Subcutaneous adipose tissue (tissue), 4 donors: Measurements from ENCODE around the gene CENPN. TPM values are rescaled to one million over a fixed set of nuclear protein-coding genes. Genes with fewer than 3 reads are reported as not detected.

Source experiments
- total RNA-seq, 4 donors: library from RNA; depleted of rRNA; stranded (reverse); fragments of >200 nt; gene quantifications; one replicate each; pipeline ENCODE4 v1.1.0, GENCODE V29; 2016
- TF ChIP-seq, protein P1 (sequence below): fragments of 450-650 bp; IDR thresholded peaks from one replicate; pipeline ENCODE4 v1.5.1; 2016; ENCODE audit warnings: low read depth, mild to moderate bottlenecking, control low read depth, antibody characterized with exemption, moderate library complexity

Gene CENPN
- total RNA-seq, 4 donors from 2014 or later: 4.9 to 9.1 (median 6.7) TPM

DNA sequence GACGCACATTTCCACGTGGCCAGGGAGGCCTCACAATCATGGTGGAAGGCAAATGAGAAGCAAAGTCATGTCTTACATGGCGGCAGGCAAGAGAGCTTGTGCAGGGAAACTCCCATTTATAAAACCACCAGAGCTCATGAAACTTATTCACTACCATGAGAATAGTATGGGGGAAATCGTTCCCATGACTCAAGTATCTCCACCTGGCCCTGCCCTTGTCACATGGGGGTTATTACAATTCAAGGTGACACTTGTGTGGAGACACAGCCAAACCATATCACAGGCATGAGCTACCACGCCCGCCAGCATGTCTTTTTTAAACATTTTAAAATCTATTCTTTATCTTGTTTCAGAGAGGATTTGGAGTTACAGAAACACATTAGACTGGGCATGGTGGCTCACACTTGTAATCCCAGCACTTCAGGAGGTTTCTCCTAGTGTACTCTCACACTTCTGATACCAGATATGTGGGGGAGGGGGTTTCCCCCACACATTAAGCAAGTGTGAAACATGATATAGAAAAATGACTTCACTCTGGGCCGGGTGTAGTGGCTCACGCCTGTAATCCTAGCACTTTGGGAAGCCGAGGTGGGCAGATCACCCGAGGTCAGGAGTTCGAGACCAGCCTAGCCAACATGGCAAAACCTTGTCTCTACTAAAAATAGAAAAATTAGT is 23.1 kb downstream of the CENPN start:
- TF ChIP-seq, protein P1, sequence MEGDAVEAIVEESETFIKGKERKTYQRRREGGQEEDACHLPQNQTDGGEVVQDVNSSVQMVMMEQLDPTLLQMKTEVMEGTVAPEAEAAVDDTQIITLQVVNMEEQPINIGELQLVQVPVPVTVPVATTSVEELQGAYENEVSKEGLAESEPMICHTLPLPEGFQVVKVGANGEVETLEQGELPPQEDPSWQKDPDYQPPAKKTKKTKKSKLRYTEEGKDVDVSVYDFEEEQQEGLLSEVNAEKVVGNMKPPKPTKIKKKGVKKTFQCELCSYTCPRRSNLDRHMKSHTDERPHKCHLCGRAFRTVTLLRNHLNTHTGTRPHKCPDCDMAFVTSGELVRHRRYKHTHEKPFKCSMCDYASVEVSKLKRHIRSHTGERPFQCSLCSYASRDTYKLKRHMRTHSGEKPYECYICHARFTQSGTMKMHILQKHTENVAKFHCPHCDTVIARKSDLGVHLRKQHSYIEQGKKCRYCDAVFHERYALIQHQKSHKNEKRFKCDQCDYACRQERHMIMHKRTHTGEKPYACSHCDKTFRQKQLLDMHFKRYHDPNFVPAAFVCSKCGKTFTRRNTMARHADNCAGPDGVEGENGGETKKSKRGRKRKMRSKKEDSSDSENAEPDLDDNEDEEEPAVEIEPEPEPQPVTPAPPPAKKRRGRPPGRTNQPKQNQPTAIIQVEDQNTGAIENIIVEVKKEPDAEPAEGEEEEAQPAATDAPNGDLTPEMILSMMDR: no peak

DNA sequence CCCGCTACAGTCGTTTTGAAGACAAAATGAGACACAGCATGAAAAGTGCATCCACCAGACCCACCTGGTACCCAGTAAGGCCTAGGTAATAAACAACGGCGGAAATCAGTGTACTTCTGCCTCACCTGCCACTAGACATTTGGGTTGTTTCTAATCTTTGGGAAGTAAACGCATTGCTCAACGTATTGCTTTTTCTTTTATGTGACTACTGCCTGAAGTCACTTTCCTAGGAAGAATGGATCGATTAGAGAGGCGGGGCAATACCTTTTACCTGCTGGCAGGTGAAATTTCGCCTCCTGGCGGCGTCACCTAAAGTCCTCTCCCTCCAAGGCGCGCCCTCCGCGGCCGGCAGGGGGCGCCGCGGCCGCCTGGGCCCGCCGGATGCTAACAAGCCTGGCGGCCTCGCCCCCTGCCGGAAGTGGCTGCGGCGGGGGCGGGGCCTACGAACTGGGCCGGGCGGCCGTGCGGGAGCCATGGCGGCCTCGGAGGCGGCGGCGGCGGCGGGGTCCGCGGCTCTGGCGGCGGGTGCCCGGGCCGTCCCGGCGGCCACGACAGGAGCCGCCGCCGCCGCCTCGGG is 28.5 kb downstream of the CENPN start, which contains the start of gene ATMIN:
TSS of gene ATMIN (plus strand) at position 445 of the 577 bp plus-strand sequence. CDS start at position 474, 29 bp downstream.
- TF ChIP-seq, protein P1: no peak

DNA sequence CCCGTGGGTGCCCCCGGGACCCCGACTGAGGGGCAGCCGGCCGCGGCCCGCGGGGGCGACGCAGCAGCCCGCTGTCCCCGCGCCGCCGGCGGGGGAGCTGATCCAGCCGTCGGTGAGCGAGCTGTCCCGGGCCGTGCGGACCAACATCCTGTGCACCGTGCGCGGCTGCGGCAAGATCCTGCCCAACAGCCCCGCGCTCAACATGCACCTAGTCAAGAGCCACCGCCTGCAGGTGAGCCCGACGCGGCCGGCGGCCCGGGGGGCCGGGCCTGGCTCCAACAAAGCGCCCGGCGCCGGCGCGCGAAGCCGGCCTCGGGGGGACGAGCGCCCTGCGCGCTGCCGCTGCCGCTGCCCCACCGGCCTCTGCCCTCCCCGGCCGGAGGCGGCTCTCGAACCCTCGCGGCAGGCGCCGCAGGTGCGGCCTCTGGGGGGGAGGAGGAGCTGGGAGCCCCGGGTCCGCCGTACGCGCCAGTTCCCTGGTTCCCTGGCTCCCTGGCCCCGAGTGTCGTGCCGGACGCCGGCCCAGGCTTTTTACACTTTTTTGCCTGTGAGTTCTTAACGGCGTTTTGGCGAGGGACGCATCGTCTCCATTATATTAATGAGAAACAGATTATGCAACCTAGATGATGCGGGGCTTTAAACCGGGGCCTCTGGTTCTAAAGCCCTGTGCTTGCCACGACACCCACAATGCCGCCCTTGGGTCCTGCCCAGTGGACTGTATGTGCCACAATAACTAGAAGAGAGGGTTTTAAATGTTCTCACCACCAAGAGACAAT is 29.1 kb downstream of the CENPN start:
- TF ChIP-seq, protein P1: no peak

DNA sequence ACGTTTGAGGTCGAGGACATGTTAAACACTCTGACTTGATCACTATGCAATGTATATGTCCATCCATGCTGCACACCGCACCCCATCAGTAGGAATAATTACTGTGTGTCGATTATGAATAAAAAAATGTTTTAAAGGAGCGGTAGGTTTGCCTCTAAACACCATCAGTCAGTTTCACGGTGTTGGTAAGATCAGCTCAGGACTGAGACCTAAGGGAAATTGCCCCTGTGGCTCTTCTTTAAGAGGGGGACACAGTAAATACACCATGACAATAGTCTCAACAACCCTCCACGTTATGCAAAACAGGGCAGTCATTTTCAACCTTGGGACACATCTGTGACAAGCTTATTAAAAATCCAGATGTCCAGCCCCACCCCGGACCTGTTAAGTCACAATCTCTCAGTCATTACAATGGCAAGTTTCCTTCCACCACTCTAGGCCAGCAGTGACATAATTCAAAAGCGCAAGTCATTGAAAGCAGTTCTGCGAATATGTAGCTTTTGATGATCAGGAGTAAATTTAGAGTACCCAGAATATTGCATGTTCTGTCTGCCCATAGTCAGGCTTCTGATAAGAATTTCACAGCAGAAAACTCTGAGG is 29.8 kb downstream of the CENPN start:
- TF ChIP-seq, protein P1: no peak

DNA sequence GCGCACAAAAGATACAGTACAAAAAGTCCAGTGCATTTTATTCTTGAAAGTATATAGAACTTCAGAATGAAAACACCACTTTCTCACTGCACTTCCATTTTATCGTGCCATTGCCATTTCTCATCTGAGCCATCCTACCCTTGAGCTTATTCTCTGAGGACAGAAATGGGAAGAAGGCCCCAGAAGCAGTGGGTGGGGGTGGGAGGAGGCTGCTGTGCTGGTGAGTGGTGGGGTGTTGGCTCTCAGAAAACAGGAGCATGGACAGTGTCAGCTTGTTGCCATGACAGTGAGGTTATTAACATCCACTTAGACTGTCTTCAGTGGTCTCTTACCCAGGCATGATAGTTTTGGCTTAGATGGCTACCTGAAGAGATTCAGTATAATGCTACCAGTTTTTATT is 33.1 kb downstream of the CENPN start:
- TF ChIP-seq, protein P1: no peak

DNA sequence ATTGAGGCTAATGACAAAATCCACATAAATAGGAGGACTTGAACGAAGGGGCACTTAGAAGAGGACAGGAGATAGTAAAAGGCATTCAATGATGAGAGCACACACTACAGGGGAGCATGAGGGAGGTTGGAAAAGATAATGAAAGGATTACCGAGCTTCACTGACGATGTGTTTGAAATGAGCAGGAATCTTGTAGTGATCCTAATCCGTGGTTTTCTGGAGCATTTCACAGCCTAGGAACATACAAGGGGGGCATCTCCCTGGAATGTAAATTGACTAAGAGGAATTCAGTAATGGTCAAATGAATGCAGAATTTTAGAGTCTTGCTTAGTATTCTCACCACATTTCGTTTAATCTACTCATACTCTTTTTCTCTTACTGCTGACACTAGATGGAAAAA is 33.8 kb downstream of the CENPN start:
- TF ChIP-seq, protein P1: no peak

DNA sequence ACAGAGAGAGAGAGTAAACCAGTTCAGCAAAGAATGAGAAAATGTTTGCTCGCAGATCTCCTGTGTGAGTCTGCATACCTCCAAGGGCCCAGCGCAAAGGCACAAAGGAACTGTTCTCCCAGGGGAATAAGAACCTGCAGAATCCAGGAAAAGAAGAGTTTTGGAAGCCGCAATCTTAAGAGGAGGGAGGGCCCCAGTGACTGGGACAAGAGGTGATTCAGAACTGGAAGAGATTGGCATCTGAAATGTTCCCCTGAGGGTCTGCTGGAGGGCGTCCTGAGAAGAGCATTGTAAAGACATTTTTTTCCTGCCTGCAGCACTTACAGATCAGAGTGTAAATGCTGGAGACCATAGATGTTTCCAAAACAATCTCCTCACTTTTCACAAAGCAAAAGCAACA is 34.7 kb downstream of the CENPN start:
- TF ChIP-seq, protein P1: no peak
